ENCODE measurements around the gene USP17L26. TPM values are rescaled to one million over a fixed set of nuclear protein-coding genes. Genes with fewer than 3 reads are reported as not detected.

The USP17L26 gene
- total RNA-seq, 2 experiments from 2014 or later = not detected

Other genes starting within 250 kb of the USP17L26 start
- gene FAM90A26, start 164.2 kb upstream of the USP17L26 start, total RNA-seq = not detected
- not detected for gene USP17L10, start 124.0 kb upstream of the USP17L26 start, total RNA-seq
- gene USP17L11, start 119.3 kb upstream of the USP17L26 start, total RNA-seq = not detected
- gene USP17L12, start 114.5 kb upstream of the USP17L26 start, total RNA-seq = not detected
- gene USP17L13, start 109.8 kb upstream of the USP17L26 start, total RNA-seq = not detected
- not detected for gene USP17L15, start 100.3 kb upstream of the USP17L26 start, total RNA-seq
- gene USP17L17, start 90.8 kb upstream of the USP17L26 start, total RNA-seq = not detected
- not detected for gene USP17L18, start 86.0 kb upstream of the USP17L26 start, total RNA-seq
- gene USP17L19, start 81.3 kb upstream of the USP17L26 start, total RNA-seq = not detected
- not detected for gene USP17L20, start 76.5 kb upstream of the USP17L26 start, total RNA-seq
- gene USP17L21, start 71.8 kb upstream of the USP17L26 start, total RNA-seq = not detected
- gene USP17L22, start 67.0 kb upstream of the USP17L26 start, total RNA-seq = not detected
- gene USP17L24, start 9.5 kb upstream of the USP17L26 start, total RNA-seq = not detected
- gene USP17L25, start 4.7 kb upstream of the USP17L26 start, total RNA-seq = not detected
- not detected for gene USP17L5, start 4.7 kb downstream of the USP17L26 start, total RNA-seq
- not detected for gene USP17L27, start 9.5 kb downstream of the USP17L26 start, total RNA-seq
- not detected for gene USP17L28, start 14.2 kb downstream of the USP17L26 start, total RNA-seq
- not detected for gene USP17L29, start 19.0 kb downstream of the USP17L26 start, total RNA-seq
- gene USP17L30, start 28.5 kb downstream of the USP17L26 start, total RNA-seq = not detected
- not detected for gene DEFB131A, start 109.8 kb downstream of the USP17L26 start, total RNA-seq